Prostate gland (tissue), 2 donors: ENCODE results near the gene RAB11FIP5. TPM values are rescaled to one million over a fixed set of nuclear protein-coding genes. Genes with fewer than 3 reads are reported as not detected.

Source experiments
- DNase-seq: peaks from one replicate; pipeline ENCODE4 v3.0.0-alpha.2; 2019; ENCODE audit warnings: low spot score
- H3K27ac ChIP-seq, 2 donors: fragments of 200-600 bp; sonication (generic); 2 replicates each; pipeline ENCODE4 v1.5.1; 2017 to 2019
- H3K27me3 ChIP-seq: fragments of 200-600 bp; sonication (generic); replicated peaks from 2 replicates; pipeline ENCODE4 v1.5.1; 2019; ENCODE audit not compliant: insufficient read depth
- H3K36me3 ChIP-seq, 2 donors: fragments of 200-600 bp; sonication (generic); 1 replicate in 1 of 2; 2 replicates in 1 of 2; pipeline versions ENCODE4 v1.5.1 to v1.8.1; 2017 to 2019
- H3K4me1 ChIP-seq: fragments of 200-600 bp; sonication (generic); replicated peaks from 2 replicates; pipeline ENCODE4 v1.5.1; 2019
- H3K4me3 ChIP-seq, 2 donors: fragments of 200-600 bp; sonication (generic); 2 replicates each; pipeline ENCODE4 v1.5.1; 2017 to 2019
- H3K9me3 ChIP-seq: fragments of 200-600 bp; sonication (generic); 2 replicates; pipeline ENCODE4 v1.5.1; 2017
- CTCF ChIP-seq, 4 experiments: fragments of 200-600 bp in 2 of 4; fragments of 450-650 bp in 2 of 4; sonication (generic) in 2 of 4; IDR thresholded peaks; 1 replicate in 3 of 4; 2 replicates in 1 of 4; pipeline ENCODE4 v1.5.1; 2016 to 2019; ENCODE audit warnings: antibody characterized with exemption in 4 of 4, mild to moderate bottlenecking in 2 of 4, moderate library complexity in 2 of 4
- POLR2A ChIP-seq: fragments of 450-650 bp; IDR thresholded peaks from one replicate; pipeline ENCODE4 v1.6.1; 2016; ENCODE audit warnings: antibody characterized with exemption, mild to moderate bottlenecking
- POLR2AphosphoS5 ChIP-seq: sonication (generic); formaldehyde crosslinking; IDR thresholded peaks from one replicate; pipeline ENCODE4 v1.6.1; 2017; ENCODE audit warnings: antibody characterized with exemption
- WGBS: methylation state at CpG from one replicate; pipeline ENCODE4 v1.1.5; 2018; 5-methylcytosine and 5-hydroxymethylcytosine counted together
- intact Hi-C: fragments of 100-400 bp; cut with DNase I; formaldehyde crosslinking; loops from one replicate; pipeline ENCODE4 v1.14.2; 2022
- total RNA-seq, 2 donors: library from RNA; depleted of rRNA; stranded (reverse); fragments of >200 nt; gene quantifications; one replicate each; pipeline ENCODE4 v1.1.0, GENCODE V29; 2016

Gene RAB11FIP5
- total RNA-seq, 2 donors from 2014 or later: 24.1 to 47.7 TPM

GRCh38 chr2:73063909-73064875 lies 48.6 kb downstream of the RAB11FIP5 start:
- no peak overlapping the region for H3K4me3 ChIP-seq
- no peaks in the 10 kb centered on the region for H3K27me3 ChIP-seq
- H3K9me3 ChIP-seq: no peaks in the 10 kb centered on the region
- no peak overlapping the region for H3K27ac ChIP-seq
- no peaks in the 10 kb centered on the region for H3K4me1 ChIP-seq
- intact Hi-C loops: no loop called here
- WGBS: 85% methylated on average over 8 of the region's 8 CpGs
- TF ChIP-seq CTCF (IDR thresholded peaks at IDR 0.05) (no peak), POLR2AphosphoS5 (no peak), POLR2A (no peak)
- H3K36me3 ChIP-seq: no peaks in the 10 kb centered on the region
- DNase-seq: no peak

GRCh38 chr2:73063472-73063871 lies 49.3 kb downstream of the RAB11FIP5 start:
- H3K27ac ChIP-seq: no peak overlapping the region
- no peak overlapping the region for H3K4me3 ChIP-seq
- no peaks in the 10 kb centered on the region for H3K4me1 ChIP-seq
- no peaks in the 10 kb centered on the region for H3K9me3 ChIP-seq
- intact Hi-C loops: no loop called here
- TF ChIP-seq CTCF (IDR thresholded peaks at IDR 0.05) (no peak), POLR2A (no peak), POLR2AphosphoS5 (no peak)
- 73% methylated on average over 4 of the region's 4 CpGs for WGBS
- no peaks in the 10 kb centered on the region for H3K36me3 ChIP-seq
- no peak for DNase-seq
- no peaks in the 10 kb centered on the region for H3K27me3 ChIP-seq

GRCh38 chr2:73059106-73059505 lies 53.6 kb downstream of the RAB11FIP5 start:
- Histone ChIP-seq H3K4me1 (no peaks in the 10 kb centered on the region), H3K27me3 (no peaks in the 10 kb centered on the region), H3K4me3 (no peak overlapping the region), H3K36me3 (peaks cover 0 to 5% of the 10 kb centered on the region in 2 donors), H3K27ac (no peak overlapping the region), H3K9me3 (no peaks in the 10 kb centered on the region)
- no peak for DNase-seq
- WGBS: 89% methylated on average over 6 of the region's 6 CpGs
- TF ChIP-seq CTCF (IDR thresholded peaks at IDR 0.05) (no peak), POLR2AphosphoS5 (no peak), POLR2A (no peak)
- intact Hi-C loops: no loop called here

GRCh38 chr2:73054980-73055379 lies 57.8 kb downstream of the RAB11FIP5 start:
- no peaks in the 10 kb centered on the region for H3K4me1 ChIP-seq
- H3K9me3 ChIP-seq: no peaks in the 10 kb centered on the region
- TF ChIP-seq POLR2A (no peak), POLR2AphosphoS5 (no peak)
- WGBS: 98% methylated on average over 5 of the region's 5 CpGs
- H3K4me3 ChIP-seq: no peak overlapping the region
- no peak overlapping the region for H3K27ac ChIP-seq
- peaks cover 0 to 5% of the 10 kb centered on the region in 2 donors for H3K36me3 ChIP-seq
- intact Hi-C loops: no loop called here
- no peak for DNase-seq
- H3K27me3 ChIP-seq: no peaks in the 10 kb centered on the region

GRCh38 chr2:73053316-73054114 lies 59.2 kb downstream of the RAB11FIP5 start:
- Histone ChIP-seq H3K4me3 (no peak overlapping the region), H3K27me3 (no peaks in the 10 kb centered on the region), H3K9me3 (no peaks in the 10 kb centered on the region), H3K27ac (no peak overlapping the region), H3K4me1 (no peaks in the 10 kb centered on the region), H3K36me3 (peaks cover 0 to 5% of the 10 kb centered on the region in 2 donors)
- intact Hi-C loops: no loop called here
- DNase-seq: no peak
- WGBS: 55% methylated on average over 6 of the region's 6 CpGs
- TF ChIP-seq CTCF (IDR thresholded peaks at IDR 0.05) (no peak), POLR2A (no peak), POLR2AphosphoS5 (no peak)
